KMS-11 (cell line): ENCODE results near the gene TCL1A.

Experiments
- H2AFZ ChIP-seq: fragments of 200-600 bp; sonication (generic); 2 replicates; pipeline ENCODE4 v1.6.1; 2016; ENCODE audit warnings: antibody characterized with exemption, mixed run types, low read depth
- H3K27ac ChIP-seq: fragments of 200-600 bp; sonication (generic); 2 replicates; pipeline ENCODE4 v1.6.1; 2016; ENCODE audit warnings: mild to moderate bottlenecking, mixed run types
- H3K27me3 ChIP-seq: fragments of 200-600 bp; sonication (generic); 2 replicates; pipeline ENCODE4 v1.6.1; 2017; ENCODE audit warnings: mild to moderate bottlenecking, low read depth, mixed run types, moderate library complexity; ENCODE audit not compliant: insufficient read depth
- H3K36me3 ChIP-seq: fragments of 200-600 bp; sonication (generic); 2 replicates; pipeline ENCODE4 v1.6.1; 2017; ENCODE audit warnings: mild to moderate bottlenecking, mixed run types; ENCODE audit not compliant: insufficient read depth
- H3K4me1 ChIP-seq: fragments of 200-600 bp; sonication (generic); 2 replicates; pipeline ENCODE4 v1.6.1; 2016; ENCODE audit warnings: mild to moderate bottlenecking, low read depth, mixed run types; ENCODE audit not compliant: poor library complexity, severe bottlenecking
- H3K4me2 ChIP-seq: fragments of 200-600 bp; sonication (generic); 2 replicates; pipeline ENCODE4 v1.7.0; 2016; ENCODE audit warnings: mild to moderate bottlenecking, mixed run types
- H3K4me3 ChIP-seq: fragments of 200-600 bp; sonication (generic); IDR thresholded peaks from 2 replicates; pipeline ENCODE4 v1.6.1; 2017; ENCODE audit warnings: low read depth, low read length, mixed read lengths; ENCODE audit not compliant: insufficient read depth
- H3K79me2 ChIP-seq: fragments of 200-600 bp; sonication (generic); 2 replicates; pipeline ENCODE4 v1.6.1; 2016; ENCODE audit warnings: low read depth, mixed run types; ENCODE audit not compliant: insufficient read depth
- H3K9ac ChIP-seq: fragments of 200-600 bp; sonication (generic); 2 replicates; pipeline ENCODE4 v1.6.1; 2016; ENCODE audit warnings: mild to moderate bottlenecking, mixed run types
- H4K20me1 ChIP-seq: fragments of 200-600 bp; sonication (generic); 2 replicates; pipeline ENCODE4 v1.6.1; 2016; ENCODE audit warnings: mild to moderate bottlenecking, mixed run types; ENCODE audit not compliant: insufficient read depth
- CTCF ChIP-seq: fragments of 200-600 bp; sonication (generic); conservative IDR thresholded peaks from 2 replicates; pipeline ENCODE4 v1.6.1; 2017; ENCODE audit warnings: low read depth, mild to moderate bottlenecking, antibody characterized with exemption, low read length, moderate library complexity, mixed read lengths

TCL1A gene

DNA sequence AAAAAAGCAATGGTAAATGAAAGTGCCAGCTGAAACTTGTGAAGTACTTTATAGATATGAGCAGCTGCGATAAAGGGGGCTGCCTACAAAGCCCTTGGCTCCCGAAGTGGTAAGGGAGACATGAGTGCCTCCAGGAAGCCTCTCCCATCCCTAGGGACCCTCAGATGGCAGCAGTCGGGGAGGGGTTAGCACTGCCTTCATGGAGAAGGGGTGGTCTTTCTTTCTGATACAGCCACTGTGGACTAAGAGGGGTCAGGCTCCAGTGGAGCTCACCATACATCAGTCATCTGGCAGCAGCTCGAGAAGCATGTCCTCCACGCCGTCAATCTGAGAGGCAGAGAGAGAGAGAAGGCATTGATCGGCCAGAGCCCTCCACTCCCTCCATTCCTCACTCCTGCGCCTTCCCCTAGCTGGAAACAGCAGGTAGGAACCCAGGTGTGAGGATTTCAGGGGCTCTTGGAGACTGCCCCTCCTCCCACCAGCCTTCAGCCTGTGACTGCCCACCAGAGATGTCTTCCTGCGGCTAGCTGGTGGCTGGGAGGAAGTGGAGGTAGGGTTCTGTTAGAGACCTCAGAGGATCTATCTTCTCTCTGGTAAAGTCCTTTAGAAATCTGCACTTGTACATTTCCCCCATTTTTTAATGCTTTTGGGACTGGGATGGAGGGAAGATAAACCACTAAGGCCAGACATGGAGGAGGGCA is 2.3 kb downstream of the TCL1A start:
- Histone ChIP-seq H3K27ac (no peak overlapping the region), H3K79me2 (no peaks in the 10 kb centered on the region), H3K27me3 (no peaks in the 10 kb centered on the region), H3K4me1 (no peaks in the 10 kb centered on the region), H3K4me2 (no peak overlapping the region), H3K4me3 (no peak overlapping the region), H4K20me1 (no peaks in the 10 kb centered on the region), H3K9ac (no peak overlapping the region), H3K36me3 (no peaks in the 10 kb centered on the region), H2AFZ (no peak overlapping the region)
- TF ChIP-seq CTCF: no peak

DNA sequence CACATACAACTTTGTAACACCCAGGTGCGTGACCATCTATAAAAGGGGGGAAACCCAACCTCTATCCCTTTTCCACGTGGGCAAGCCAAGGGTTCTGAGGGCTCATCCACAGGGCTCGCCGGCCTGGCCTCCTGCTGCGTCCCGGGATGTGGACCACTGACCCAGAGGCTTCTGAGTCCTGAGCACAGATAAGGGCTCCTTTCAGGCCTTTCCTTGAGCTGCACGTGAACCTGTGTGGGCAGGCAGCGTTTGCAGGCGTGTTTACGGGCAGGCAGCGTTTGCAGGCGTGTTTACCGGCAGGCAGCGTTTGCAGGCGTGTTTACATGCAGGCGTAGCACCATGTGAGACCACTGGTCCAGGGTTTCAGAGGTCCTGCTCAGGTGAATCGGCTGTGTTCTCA is 3.8 kb downstream of the TCL1A start:
- H2AFZ ChIP-seq: no peak overlapping the region
- no peaks in the 10 kb centered on the region for H3K79me2 ChIP-seq
- no peak for TF ChIP-seq CTCF
- no peak overlapping the region for H3K4me2 ChIP-seq
- H3K4me3 ChIP-seq: no peak overlapping the region
- H3K4me1 ChIP-seq: no peaks in the 10 kb centered on the region
- no peak overlapping the region for H3K27ac ChIP-seq
- no peak overlapping the region for H3K9ac ChIP-seq
- H3K36me3 ChIP-seq: no peaks in the 10 kb centered on the region
- no peaks in the 10 kb centered on the region for H3K27me3 ChIP-seq
- H4K20me1 ChIP-seq: no peaks in the 10 kb centered on the region

DNA sequence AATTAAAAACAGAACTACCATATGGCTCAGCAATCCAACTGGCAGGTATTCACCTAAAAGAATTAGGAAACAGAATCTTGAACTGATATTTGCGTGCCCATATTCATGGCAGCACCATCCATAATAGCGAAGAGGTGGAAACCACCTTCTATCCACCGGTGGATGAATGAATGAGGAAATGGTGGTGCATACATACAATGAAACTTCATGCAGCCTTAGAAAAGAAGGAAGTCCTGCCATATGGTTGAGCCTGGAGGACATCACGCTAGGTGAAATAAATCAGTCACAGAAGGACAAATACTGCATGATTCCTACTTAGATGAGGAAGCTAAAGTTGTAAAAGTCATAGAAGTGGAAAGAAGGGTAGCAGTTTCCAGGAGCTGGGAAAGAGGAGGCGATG is 6.6 kb downstream of the TCL1A start:
- no peak overlapping the region for H3K9ac ChIP-seq
- H2AFZ ChIP-seq: no peak overlapping the region
- no peaks in the 10 kb centered on the region for H3K27me3 ChIP-seq
- H4K20me1 ChIP-seq: no peaks in the 10 kb centered on the region
- H3K4me3 ChIP-seq: no peak overlapping the region
- H3K36me3 ChIP-seq: no peaks in the 10 kb centered on the region
- no peak overlapping the region for H3K4me2 ChIP-seq
- no peaks in the 10 kb centered on the region for H3K79me2 ChIP-seq
- no peaks in the 10 kb centered on the region for H3K4me1 ChIP-seq
- H3K27ac ChIP-seq: no peak overlapping the region
- TF ChIP-seq CTCF: no peak

DNA sequence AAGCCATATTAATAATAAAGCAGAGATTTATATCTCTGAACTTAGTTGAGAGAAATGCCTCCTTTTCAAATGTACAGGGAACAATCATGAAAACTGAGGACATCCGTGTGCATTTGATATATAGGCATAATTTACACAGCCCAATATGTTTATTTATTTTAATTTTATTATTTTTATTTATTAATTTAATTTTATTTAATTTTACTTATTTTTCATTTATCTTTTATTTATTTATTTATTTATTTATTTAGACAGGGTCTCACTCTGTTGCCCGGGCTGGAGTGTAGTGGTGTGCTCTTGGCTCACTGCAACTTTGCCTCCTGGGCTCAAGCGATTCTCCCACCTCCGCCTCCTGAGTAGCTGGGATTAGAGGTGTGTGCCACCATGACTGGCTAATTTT is 8.4 kb downstream of the TCL1A start:
- H3K4me3 ChIP-seq: no peak overlapping the region
- H3K79me2 ChIP-seq: no peaks in the 10 kb centered on the region
- H3K4me1 ChIP-seq: no peaks in the 10 kb centered on the region
- H4K20me1 ChIP-seq: no peaks in the 10 kb centered on the region
- TF ChIP-seq CTCF: no peak
- H2AFZ ChIP-seq: no peak overlapping the region
- no peaks in the 10 kb centered on the region for H3K36me3 ChIP-seq
- no peak overlapping the region for H3K9ac ChIP-seq
- no peak overlapping the region for H3K27ac ChIP-seq
- H3K4me2 ChIP-seq: no peak overlapping the region
- H3K27me3 ChIP-seq: no peaks in the 10 kb centered on the region
